HG03175 (cell line): ENCODE results near the gene ZRSR2.

Source experiments
- ATAC-seq: cut with Tn5 transposase; IDR thresholded peaks from one replicate; pipeline ENCODE4 v1.9.1; 2021; ENCODE audit warnings: mild to moderate bottlenecking, moderate library complexity; ENCODE audit not compliant: unreplicated experiment

ZRSR2 gene

GRCh38 chrX:15849555-15849954, 59.3 kb downstream of the ZRSR2 start:
- ATAC-seq = no peak

- no peak for ATAC-seq
Observed at GRCh38 chrX:15853586-15854079, 63.3 kb downstream of the ZRSR2 start.

- peak; percentile 31 for ATAC-seq
Observed at GRCh38 chrX:15854080-15854655, 63.9 kb downstream of the ZRSR2 start.

GRCh38 chrX:15854712-15855567, 64.7 kb downstream of the ZRSR2 start, which contains the start of gene AP1S2:
TSS of gene AP1S2 (minus strand) at chrX:15854813. CDS start at chrX:15852524, 2,289 bp downstream.
- ATAC-seq = peak; percentile 93

- no peak for ATAC-seq
Observed at GRCh38 chrX:15855568-15856221, 65.4 kb downstream of the ZRSR2 start.

- ATAC-seq = no peak
Observed at GRCh38 chrX:15856222-15856587, 65.9 kb downstream of the ZRSR2 start.

- ATAC-seq = no peak
Observed at GRCh38 chrX:15856636-15857035, 66.4 kb downstream of the ZRSR2 start.

GRCh38 chrX:15858051-15858450, 67.8 kb downstream of the ZRSR2 start:
- ATAC-seq = no peak

GRCh38 chrX:15860921-15861320, 70.6 kb downstream of the ZRSR2 start:
- no peak for ATAC-seq

GRCh38 chrX:15864023-15864422, 73.7 kb downstream of the ZRSR2 start:
- ATAC-seq = no peak

GRCh38 chrX:15864629-15865028, 74.3 kb downstream of the ZRSR2 start:
- ATAC-seq = no peak

GRCh38 chrX:15866147-15866546, 75.9 kb downstream of the ZRSR2 start:
- ATAC-seq = no peak

- ATAC-seq = no peak
Observed at GRCh38 chrX:15869695-15870094, 79.4 kb downstream of the ZRSR2 start.

GRCh38 chrX:15870310-15870709, 80.0 kb downstream of the ZRSR2 start:
- ATAC-seq = no peak
